PFSK-1 (cell line): Measurements from ENCODE around the gene HASPIN.

ENCODE experiments used
- FOXP2 ChIP-seq: optimal IDR thresholded peaks from 2 replicates; pipeline ENCODE3; 2011; ENCODE audit warnings: borderline replicate concordance, control low read depth, inconsistent platforms; ENCODE audit not compliant: insufficient read depth; ENCODE audit errors: extremely low read length, extremely low read depth
- POLR2AphosphoS5 ChIP-seq: IDR thresholded peaks from 2 replicates; pipeline ENCODE4 v1.6.1; 2012; ENCODE audit warnings: low read depth, mild to moderate bottlenecking, control low read depth, low read length, moderate library complexity
- SIN3A ChIP-seq: IDR thresholded peaks from 2 replicates; pipeline ENCODE4 v1.6.1; 2012; ENCODE audit warnings: mild to moderate bottlenecking, low read length, moderate library complexity, borderline replicate concordance; ENCODE audit not compliant: insufficient read depth
- TAF1 ChIP-seq: IDR thresholded peaks from 2 replicates; pipeline ENCODE4 v1.6.1; 2012; ENCODE audit warnings: low read length, control low read depth, borderline replicate concordance; ENCODE audit not compliant: insufficient read depth
- TF ChIP-seq, protein P1 (sequence below), 2 experiments: IDR thresholded peaks; 2 replicates each; pipeline versions ENCODE4 v1.6.1 to v1.8.0; 2011 to 2012; ENCODE audit warnings: low read depth in 2 of 2, low read length in 2 of 2, control low read depth in 1 of 2, inconsistent platforms in 1 of 2, mild to moderate bottlenecking in 1 of 2, moderate library complexity in 1 of 2; ENCODE audit not compliant: insufficient read depth in 1 of 2

HASPIN gene

DNA sequence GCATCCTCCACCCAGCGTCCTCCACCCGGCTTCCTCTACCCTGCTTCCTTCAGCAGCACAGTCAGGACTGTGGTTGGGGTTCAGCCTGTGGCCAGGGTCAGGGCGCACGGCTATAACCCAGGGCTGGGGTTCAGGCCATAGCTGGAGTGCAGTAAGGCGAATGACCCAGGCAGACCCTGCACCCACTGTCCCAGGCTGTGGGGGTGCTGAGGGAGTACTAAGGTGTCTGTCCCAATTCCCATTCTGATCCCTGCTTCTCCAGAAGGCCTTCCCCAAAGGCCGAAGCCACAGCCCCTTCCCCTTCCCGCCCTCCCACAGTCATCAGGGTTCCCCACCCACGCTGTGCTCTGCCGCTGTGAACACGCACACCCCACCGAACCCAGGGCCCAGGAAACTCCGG, 42.6 kb upstream of the HASPIN start:
- no peak for TF ChIP-seq TAF1
- TF ChIP-seq, protein P1, sequence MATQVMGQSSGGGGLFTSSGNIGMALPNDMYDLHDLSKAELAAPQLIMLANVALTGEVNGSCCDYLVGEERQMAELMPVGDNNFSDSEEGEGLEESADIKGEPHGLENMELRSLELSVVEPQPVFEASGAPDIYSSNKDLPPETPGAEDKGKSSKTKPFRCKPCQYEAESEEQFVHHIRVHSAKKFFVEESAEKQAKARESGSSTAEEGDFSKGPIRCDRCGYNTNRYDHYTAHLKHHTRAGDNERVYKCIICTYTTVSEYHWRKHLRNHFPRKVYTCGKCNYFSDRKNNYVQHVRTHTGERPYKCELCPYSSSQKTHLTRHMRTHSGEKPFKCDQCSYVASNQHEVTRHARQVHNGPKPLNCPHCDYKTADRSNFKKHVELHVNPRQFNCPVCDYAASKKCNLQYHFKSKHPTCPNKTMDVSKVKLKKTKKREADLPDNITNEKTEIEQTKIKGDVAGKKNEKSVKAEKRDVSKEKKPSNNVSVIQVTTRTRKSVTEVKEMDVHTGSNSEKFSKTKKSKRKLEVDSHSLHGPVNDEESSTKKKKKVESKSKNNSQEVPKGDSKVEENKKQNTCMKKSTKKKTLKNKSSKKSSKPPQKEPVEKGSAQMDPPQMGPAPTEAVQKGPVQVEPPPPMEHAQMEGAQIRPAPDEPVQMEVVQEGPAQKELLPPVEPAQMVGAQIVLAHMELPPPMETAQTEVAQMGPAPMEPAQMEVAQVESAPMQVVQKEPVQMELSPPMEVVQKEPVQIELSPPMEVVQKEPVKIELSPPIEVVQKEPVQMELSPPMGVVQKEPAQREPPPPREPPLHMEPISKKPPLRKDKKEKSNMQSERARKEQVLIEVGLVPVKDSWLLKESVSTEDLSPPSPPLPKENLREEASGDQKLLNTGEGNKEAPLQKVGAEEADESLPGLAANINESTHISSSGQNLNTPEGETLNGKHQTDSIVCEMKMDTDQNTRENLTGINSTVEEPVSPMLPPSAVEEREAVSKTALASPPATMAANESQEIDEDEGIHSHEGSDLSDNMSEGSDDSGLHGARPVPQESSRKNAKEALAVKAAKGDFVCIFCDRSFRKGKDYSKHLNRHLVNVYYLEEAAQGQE (IDR thresholded peaks at IDR 0.05; ENCODE audit: insufficient read depth in 1 of 2, low read depth in 2 of 2, low read length in 2 of 2) = no peak
- no peak for TF ChIP-seq FOXP2
- no peak for TF ChIP-seq POLR2AphosphoS5
- TF ChIP-seq SIN3A = no peak

DNA sequence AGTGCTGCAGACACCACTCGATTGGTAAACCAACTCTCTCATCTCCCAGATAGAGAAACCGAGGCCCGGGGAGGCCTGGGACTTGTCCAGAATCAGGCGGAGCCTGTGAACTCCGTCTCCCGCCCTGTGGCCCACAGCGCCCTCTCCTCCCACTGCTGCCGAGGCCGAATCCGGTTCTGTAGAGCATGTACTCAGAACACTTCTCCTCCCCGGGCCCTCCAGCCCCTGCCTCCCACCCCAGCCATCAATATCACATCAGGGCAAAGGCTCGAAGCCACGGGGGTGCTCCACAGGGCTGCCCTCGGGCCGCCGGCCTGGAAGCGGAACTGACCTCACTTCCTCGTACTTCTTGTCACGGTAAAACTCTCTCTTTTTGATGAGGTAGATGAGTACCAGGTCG, 42.1 kb upstream of the HASPIN start:
- TF ChIP-seq SIN3A = no peak
- no peak for TF ChIP-seq TAF1
- no peak for TF ChIP-seq FOXP2
- TF ChIP-seq, protein P1 (IDR thresholded peaks at IDR 0.05; ENCODE audit: insufficient read depth in 1 of 2, low read depth in 2 of 2, low read length in 2 of 2) = no peak
- TF ChIP-seq POLR2AphosphoS5 = no peak

DNA sequence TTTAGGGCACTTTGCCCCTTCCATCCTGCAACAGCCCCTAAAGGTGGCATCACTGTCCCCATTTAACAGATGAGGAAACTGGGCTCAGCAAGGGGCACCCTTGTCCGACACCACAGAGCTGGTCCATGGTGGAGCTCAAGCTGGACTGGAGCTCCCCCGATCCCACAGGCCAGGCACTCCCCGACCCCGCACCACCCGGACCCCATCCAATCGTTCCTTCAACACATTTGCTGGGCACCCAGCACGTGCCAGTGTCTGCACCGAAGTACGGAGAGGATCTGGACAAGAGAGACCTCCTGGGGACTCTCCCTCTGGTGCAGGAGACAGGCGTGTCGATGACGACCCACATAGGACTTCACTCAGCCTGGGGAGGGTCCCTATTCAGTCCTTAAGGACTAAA, 41.7 kb upstream of the HASPIN start:
- TF ChIP-seq SIN3A (no peak), TAF1 (no peak), POLR2AphosphoS5 (no peak), FOXP2 (no peak)
- TF ChIP-seq, protein P1 (IDR thresholded peaks at IDR 0.05; ENCODE audit: insufficient read depth in 1 of 2, low read depth in 2 of 2, low read length in 2 of 2) = no peak

DNA sequence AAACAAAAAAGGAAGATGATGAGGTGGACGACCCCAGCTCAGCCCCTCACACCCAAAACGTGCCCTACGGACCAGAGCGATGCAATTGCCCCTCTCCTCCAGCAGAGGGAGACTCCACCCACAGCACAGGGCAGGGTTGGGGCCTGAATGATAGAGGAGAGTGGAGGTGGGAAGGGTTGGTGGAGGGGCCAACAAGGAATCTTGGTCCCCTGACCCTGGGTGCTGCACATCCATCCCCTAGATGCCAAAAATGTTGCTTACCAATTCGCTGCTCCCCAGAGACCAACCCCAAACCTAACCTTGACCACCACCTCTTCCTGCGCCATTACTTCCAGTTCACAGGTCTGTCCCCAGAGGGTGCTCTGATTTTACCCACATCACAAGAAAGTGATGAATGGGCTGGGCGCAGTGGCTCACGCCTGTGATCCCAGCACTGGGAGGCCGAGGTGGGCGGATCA, 40.6 kb upstream of the HASPIN start:
- TF ChIP-seq TAF1 = no peak
- no peak for TF ChIP-seq SIN3A
- no peak for TF ChIP-seq POLR2AphosphoS5
- TF ChIP-seq, protein P1 (IDR thresholded peaks at IDR 0.05; ENCODE audit: insufficient read depth in 1 of 2, low read depth in 2 of 2, low read length in 2 of 2) = no peak
- TF ChIP-seq FOXP2 = no peak

DNA sequence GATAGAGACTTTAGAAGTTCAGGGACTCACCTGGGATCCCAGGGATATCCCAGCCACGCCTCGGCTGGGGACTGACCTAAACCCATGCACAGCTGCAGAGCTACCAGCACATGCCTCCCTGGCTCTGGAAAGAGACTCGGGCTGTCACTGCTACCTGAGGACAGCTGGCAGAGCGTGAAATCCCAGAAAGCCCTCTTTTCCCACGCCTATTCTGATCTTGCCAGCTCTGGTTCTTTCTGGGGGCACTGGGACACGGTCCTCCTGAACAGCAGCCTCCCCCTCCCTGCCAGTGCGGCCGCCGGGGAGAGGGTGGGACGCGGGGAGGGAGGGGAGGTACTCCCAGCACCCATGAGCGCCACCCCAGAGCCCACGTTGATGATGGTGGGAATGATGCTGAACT, 38.5 kb upstream of the HASPIN start:
- TF ChIP-seq TAF1 = no peak
- TF ChIP-seq, protein P1 (IDR thresholded peaks at IDR 0.05; ENCODE audit: insufficient read depth in 1 of 2, low read depth in 2 of 2, low read length in 2 of 2) = no peak
- no peak for TF ChIP-seq SIN3A
- no peak for TF ChIP-seq POLR2AphosphoS5
- no peak for TF ChIP-seq FOXP2
